ENCODE data around the gene MYD88. TPM values are rescaled to one million over a fixed set of nuclear protein-coding genes. Genes with fewer than 3 reads are reported as not detected.
A peak's percentile ranks its signal among the peaks of the same experiment; 100 is the strongest.
"Not testable (repeated sequence)": the region's sequence is repeated elsewhere in the genome, so short reads cannot be mapped to it uniquely, and the experiment has no call there.

The MYD88 gene
- polyA plus RNA-seq, 4 donors, result 24.7 to 28.1 (median 25.1) TPM

GRCh38 chr3:38160704-38161103 lies 22.2 kb downstream of the MYD88 start:
- DNase-seq (ENCODE audit: low read depth in 4 of 4, low spot score in 2 of 4), result not testable (repeated sequence)

- no peak for DNase-seq (ENCODE audit: low read depth in 4 of 4, low spot score in 2 of 4)
Observed at GRCh38 chr3:38163117-38163840, 24.8 kb downstream of the MYD88 start.

- no peak for DNase-seq (ENCODE audit: low read depth in 4 of 4, low spot score in 2 of 4)
Observed at GRCh38 chr3:38163841-38164642, 25.6 kb downstream of the MYD88 start.

DNA sequence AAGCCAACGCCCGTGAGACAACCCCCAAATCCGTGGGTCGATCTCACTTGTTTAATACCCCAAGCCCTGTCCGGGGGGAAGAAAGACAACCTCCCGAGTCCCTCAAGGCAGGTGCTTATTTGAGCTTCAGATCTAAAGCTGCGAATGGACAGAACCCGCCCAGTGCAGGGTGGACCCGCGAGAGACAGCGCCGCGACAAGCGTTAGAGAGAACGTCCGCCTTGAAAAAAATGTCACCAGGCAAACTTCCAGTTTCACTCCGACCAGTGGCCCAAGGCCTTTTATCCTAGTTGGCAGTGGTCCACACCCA lies 26.1 kb downstream of the MYD88 start:
- no peak for DNase-seq (ENCODE audit: low read depth in 4 of 4, low spot score in 2 of 4)

GRCh38 chr3:38164952-38165721 lies 26.7 kb downstream of the MYD88 start, which contains the start of gene OXSR1:
TSS of gene OXSR1 (plus strand) at chr3:38165537. CDS start at chr3:38165877, 340 bp downstream.
- DNase-seq (ENCODE audit: low read depth in 4 of 4, low spot score in 2 of 4), result peak; percentile 98 to 99 (median 99)

- peak in 2 of 4 donors; percentile 28 to 45 for DNase-seq (ENCODE audit: low read depth in 4 of 4, low spot score in 2 of 4)
Observed at GRCh38 chr3:38165722-38166387, 27.4 kb downstream of the MYD88 start.

DNA sequence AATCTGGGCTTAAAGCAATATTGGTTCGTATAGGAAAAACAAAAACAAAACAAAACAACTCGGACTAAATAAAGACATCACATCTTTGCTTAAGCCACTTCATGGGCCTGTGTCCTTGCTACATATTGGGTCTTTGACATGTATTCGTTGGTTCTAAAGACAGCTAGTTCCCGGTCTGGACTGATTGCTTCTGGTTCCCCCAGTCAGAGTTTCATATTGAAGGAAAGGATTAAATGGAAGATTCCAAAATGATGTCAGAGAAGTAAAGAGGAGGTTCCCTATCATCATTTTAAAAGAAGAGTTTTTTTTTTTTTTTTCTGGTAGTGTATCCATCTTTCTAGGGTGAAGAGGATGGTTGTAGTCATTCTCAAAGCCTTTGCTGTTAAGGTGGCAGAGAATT lies 29.1 kb downstream of the MYD88 start:
- no peak for DNase-seq (ENCODE audit: low read depth in 4 of 4, low spot score in 2 of 4)

- no peak for DNase-seq (ENCODE audit: low read depth in 4 of 4, low spot score in 2 of 4)
Observed at GRCh38 chr3:38168151-38169026, 29.9 kb downstream of the MYD88 start.

- no peak for DNase-seq (ENCODE audit: low read depth in 4 of 4, low spot score in 2 of 4)
Observed at GRCh38 chr3:38169027-38169317, 30.5 kb downstream of the MYD88 start.

GRCh38 chr3:38170722-38171121 lies 32.3 kb downstream of the MYD88 start:
- DNase-seq (ENCODE audit: low read depth in 4 of 4, low spot score in 2 of 4), result no peak

DNA sequence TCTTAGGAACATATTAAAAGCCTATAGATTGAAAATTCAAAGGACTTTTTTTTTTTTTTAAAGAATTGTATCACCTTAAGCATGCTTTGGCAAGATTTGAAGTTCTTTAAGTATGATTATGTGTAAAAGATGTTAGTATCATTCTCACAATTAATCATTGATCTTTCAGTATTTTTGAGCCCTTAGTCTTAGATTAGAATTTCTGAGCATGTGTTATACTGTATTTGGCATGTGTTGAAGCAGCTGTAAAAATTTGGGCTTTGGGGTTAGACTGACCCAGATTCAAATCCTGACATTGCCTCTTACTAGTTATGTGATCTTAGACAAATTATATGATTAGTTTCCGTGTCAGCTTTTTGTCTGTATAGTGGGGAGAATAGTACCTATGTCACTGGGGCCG lies 33.2 kb downstream of the MYD88 start:
- no peak for DNase-seq (ENCODE audit: low read depth in 4 of 4, low spot score in 2 of 4)

DNA sequence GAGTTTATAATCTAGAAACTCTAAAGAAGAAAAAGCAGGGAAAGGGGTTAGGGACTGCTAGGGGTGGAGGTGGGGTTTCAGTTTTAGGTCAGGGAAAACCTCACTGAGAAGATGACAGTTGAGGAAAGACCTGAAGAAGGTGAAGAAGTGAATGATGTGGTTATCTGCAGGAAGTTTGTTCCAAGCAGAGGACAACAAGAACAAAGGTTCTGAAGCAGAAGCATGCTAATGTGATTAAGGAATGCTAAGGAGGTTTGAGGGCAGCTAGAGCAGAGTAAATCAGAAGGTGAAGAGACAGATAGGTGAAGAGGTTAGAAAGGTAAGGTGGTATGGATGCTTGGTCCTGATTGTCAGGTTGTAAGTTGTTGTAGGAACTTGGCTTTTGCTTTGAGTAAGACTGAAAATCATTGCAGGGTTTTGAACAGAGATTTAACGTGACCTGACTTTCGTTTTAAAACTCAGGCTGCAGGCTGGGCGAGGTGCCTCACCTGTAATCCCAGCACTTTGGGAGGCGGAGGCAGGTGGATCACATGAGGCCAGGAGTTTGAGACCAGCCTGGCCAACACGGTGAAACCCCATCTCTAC lies 35.5 kb downstream of the MYD88 start:
- DNase-seq (ENCODE audit: low read depth in 4 of 4, low spot score in 2 of 4), result no peak

DNA sequence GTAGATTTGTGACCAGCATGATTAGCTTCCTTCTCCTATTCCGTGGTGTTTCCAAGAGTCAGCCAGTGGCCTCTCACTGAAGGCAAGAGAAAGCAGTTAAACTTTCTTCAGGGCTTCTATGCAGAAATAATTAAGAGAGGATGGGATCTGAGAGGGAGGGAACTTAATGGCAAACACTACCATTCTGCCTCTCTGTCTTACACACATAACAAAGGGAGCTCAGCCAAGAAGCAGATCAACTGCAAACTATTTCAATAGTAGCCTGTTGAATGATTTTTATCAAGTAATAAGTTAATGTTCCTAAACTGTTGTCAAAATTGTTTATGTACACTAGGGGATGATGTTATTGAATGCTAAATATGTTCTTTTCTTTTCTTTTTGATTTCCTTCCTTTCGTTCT lies 38.7 kb downstream of the MYD88 start:
- DNase-seq (ENCODE audit: low read depth in 4 of 4, low spot score in 2 of 4), result no peak

- no peak for DNase-seq (ENCODE audit: low read depth in 4 of 4, low spot score in 2 of 4)
Observed at GRCh38 chr3:38186781-38187180, 48.3 kb downstream of the MYD88 start.

DNA sequence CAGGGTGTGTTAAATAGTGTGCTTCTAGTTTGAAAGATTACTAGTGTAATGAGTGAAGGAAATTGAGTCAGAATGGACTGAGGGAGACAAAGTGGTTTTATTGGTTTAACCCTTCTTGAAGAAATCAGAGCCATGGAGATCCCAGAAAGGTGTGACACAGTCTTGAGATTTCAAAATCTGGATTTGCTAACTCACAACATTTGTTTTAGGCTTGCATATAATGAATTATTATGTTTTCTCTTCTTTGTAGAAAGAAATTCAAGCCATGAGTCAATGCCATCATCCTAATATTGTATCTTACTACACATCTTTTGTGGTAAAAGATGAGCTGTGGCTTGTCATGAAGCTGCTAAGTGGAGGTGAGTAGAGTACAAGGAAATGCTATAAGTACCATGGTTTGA lies 52.0 kb downstream of the MYD88 start:
- DNase-seq (ENCODE audit: low read depth in 4 of 4, low spot score in 2 of 4), result no peak

Other genes starting within 250 kb of the MYD88 start
- gene VILL, start 147.9 kb upstream of the MYD88 start, polyA plus RNA-seq (ENCODE audit: insufficient read length in 4 of 4), result 10 to 100 TPM; 12.2 to 16.4 (median 13.8) TPM
- 10 to 100 TPM; 21.8 to 25.0 (median 22.4) TPM for gene PLCD1, start 109.0 kb upstream of the MYD88 start, polyA plus RNA-seq (ENCODE audit: insufficient read length in 4 of 4)
- gene DLEC1, start 99.5 kb upstream of the MYD88 start, polyA plus RNA-seq (ENCODE audit: insufficient read length in 4 of 4), result 1 to 10 TPM in 2 of 4 donors, under 1 TPM in 2; 0.45 to 1.4 (median 1.0) TPM
- 100 to 1,000 TPM; 116 to 150 (median 144) TPM for gene ACAA1, start 1.5 kb upstream of the MYD88 start, polyA plus RNA-seq (ENCODE audit: insufficient read length in 4 of 4)
- gene OXSR1, start 26.9 kb downstream of the MYD88 start, polyA plus RNA-seq (ENCODE audit: insufficient read length in 4 of 4), result 10 to 100 TPM; 40.0 to 54.8 (median 47.1) TPM
- 1 to 10 TPM; 1.5 to 5.0 (median 3.4) TPM for gene SLC22A13, start 127.2 kb downstream of the MYD88 start, polyA plus RNA-seq (ENCODE audit: insufficient read length in 4 of 4)
- gene SLC22A14, start 143.6 kb downstream of the MYD88 start, polyA plus RNA-seq (ENCODE audit: insufficient read length in 4 of 4), result under 1 TPM; 0.21 to 0.99 (median 0.64) TPM
- gene XYLB, start 208.1 kb downstream of the MYD88 start, polyA plus RNA-seq (ENCODE audit: insufficient read length in 4 of 4), result 10 to 100 TPM in 2 of 4 donors, 1 to 10 TPM in 2; 7.2 to 14.4 (median 11.3) TPM